GM23338 (cell line): ENCODE data around the gene TNNT1. TPM values are rescaled to one million over a fixed set of nuclear protein-coding genes. Genes with fewer than 3 reads are reported as not detected.

ENCODE experiments used
- ATAC-seq: fragments of 200-7000 bp; cut with Tn5 transposase; 3 replicates; pipeline ENCODE4 v1.9.1; 2020
- DNase-seq: peaks from one replicate; pipeline ENCODE4 v3.0.0-alpha.2; 2015; ENCODE audit warnings: low spot score
- H2AFZ ChIP-seq: fragments of 200-600 bp; sonication (generic); 2 replicates; pipeline ENCODE4 v1.8.0; 2016; ENCODE audit warnings: antibody characterized with exemption, mild to moderate bottlenecking, moderate library complexity
- H3F3A ChIP-seq: fragments of 200-600 bp; sonication (generic); replicated peaks from 2 replicates; pipeline ENCODE4 v1.8.0; 2017; ENCODE audit warnings: antibody characterized with exemption, mixed run types, low read depth
- H3K27ac ChIP-seq: fragments of 200-600 bp; sonication (generic); 2 replicates; pipeline ENCODE4 v1.6.1; 2016; ENCODE audit warnings: low read depth
- H3K27me3 ChIP-seq: fragments of 200-600 bp; sonication (generic); 2 replicates; pipeline ENCODE4 v1.8.0; 2016; ENCODE audit warnings: mild to moderate bottlenecking, mixed run types, moderate library complexity; ENCODE audit not compliant: insufficient read depth
- H3K36me3 ChIP-seq: fragments of 200-600 bp; sonication (generic); 2 replicates; pipeline ENCODE4 v1.8.0; 2016; ENCODE audit warnings: mild to moderate bottlenecking; ENCODE audit not compliant: insufficient read depth
- H3K4me1 ChIP-seq: fragments of 200-600 bp; sonication (generic); 2 replicates; pipeline ENCODE4 v1.8.0; 2016; ENCODE audit warnings: mild to moderate bottlenecking, moderate library complexity; ENCODE audit not compliant: insufficient read depth
- H3K4me2 ChIP-seq: fragments of 200-600 bp; sonication (generic); 2 replicates; pipeline ENCODE4 v1.7.1; 2017; ENCODE audit warnings: mixed run types
- H3K4me3 ChIP-seq: fragments of 200-600 bp; sonication (generic); 2 replicates; pipeline ENCODE4 v1.6.1; 2016; ENCODE audit warnings: mixed run types
- H3K79me2 ChIP-seq: fragments of 200-600 bp; sonication (generic); replicated peaks from 2 replicates; pipeline ENCODE4 v1.8.0; 2017; ENCODE audit warnings: mild to moderate bottlenecking; ENCODE audit not compliant: insufficient read depth
- H3K9me2 ChIP-seq: fragments of 200-600 bp; sonication (generic); 2 replicates; pipeline ENCODE4 v1.8.0; 2017; ENCODE audit not compliant: insufficient read depth
- H4K20me1 ChIP-seq: fragments of 200-600 bp; sonication (generic); replicated peaks from 2 replicates; pipeline ENCODE4 v1.8.0; 2017; ENCODE audit warnings: mild to moderate bottlenecking; ENCODE audit not compliant: insufficient read depth
- H3K27ac Mint-ChIP-seq: 2 replicates; pipeline ENCODE4 v1.8.0; 2020; ENCODE audit warnings: inconsistent platforms, mild to moderate bottlenecking, moderate library complexity, mixed read lengths
- H3K27me3 Mint-ChIP-seq: 3 replicates; pipeline ENCODE4 v1.8.0; 2022; ENCODE audit warnings: low read depth, mild to moderate bottlenecking, moderate library complexity, mixed read lengths, inconsistent platforms; ENCODE audit not compliant: insufficient read depth, poor library complexity
- H3K36me3 Mint-ChIP-seq: 3 replicates; pipeline ENCODE4 v1.8.0; 2021; ENCODE audit warnings: low read depth, mild to moderate bottlenecking, inconsistent platforms, moderate library complexity, mixed read lengths
- H3K4me1 Mint-ChIP-seq: 3 replicates; pipeline ENCODE4 v1.8.0; 2020; ENCODE audit warnings: mild to moderate bottlenecking, inconsistent platforms, mixed read lengths
- H3K4me3 Mint-ChIP-seq: 3 replicates; pipeline ENCODE4 v1.8.0; 2021; ENCODE audit warnings: moderate library complexity, mild to moderate bottlenecking, inconsistent platforms, mixed read lengths
- H3K9me3 Mint-ChIP-seq: 3 replicates; pipeline ENCODE4 v1.8.0; 2020; ENCODE audit warnings: moderate library complexity, mild to moderate bottlenecking, inconsistent platforms, mixed read lengths
- ETS1 ChIP-seq: IDR thresholded peaks from 2 replicates; pipeline ENCODE4 v1.6.1; 2016; ENCODE audit warnings: antibody characterized with exemption
- EZH2 ChIP-seq: fragments of 200-600 bp; sonication (generic); IDR thresholded peaks from one replicate; pipeline ENCODE4 v1.8.0; 2017; ENCODE audit warnings: antibody characterized with exemption, mild to moderate bottlenecking, low read depth; ENCODE audit not compliant: unreplicated experiment
- EZH2phosphoT487 ChIP-seq: fragments of 200-600 bp; sonication (generic); IDR thresholded peaks from one replicate; pipeline ENCODE4 v1.8.1; 2018; ENCODE audit warnings: antibody characterized with exemption; ENCODE audit not compliant: unreplicated experiment
- JUNB ChIP-seq: IDR thresholded peaks from one replicate; pipeline ENCODE4 v1.6.1; 2016; ENCODE audit warnings: antibody characterized with exemption; ENCODE audit not compliant: unreplicated experiment
- NANOG ChIP-seq: IDR thresholded peaks from 2 replicates; pipeline ENCODE4 v1.6.1; 2016; ENCODE audit warnings: antibody characterized with exemption, borderline replicate concordance
- REST ChIP-seq: IDR thresholded peaks from one replicate; pipeline ENCODE4 v1.6.1; 2018; ENCODE audit warnings: antibody characterized with exemption; ENCODE audit not compliant: unreplicated experiment
- STAT1 ChIP-seq: IDR thresholded peaks from one replicate; pipeline ENCODE4 v1.6.1; 2016; ENCODE audit warnings: antibody characterized with exemption; ENCODE audit not compliant: unreplicated experiment
- ZNF331 ChIP-seq: fragments of 250-450 bp; sonication (Bioruptor Pico); IDR thresholded peaks from 2 replicates; pipeline ENCODE4 v1.5.0; 2020; ENCODE audit warnings: low read depth, mild to moderate bottlenecking, moderate library complexity
- ZNF462 ChIP-seq: fragments of 250-450 bp; sonication (Bioruptor Pico); IDR thresholded peaks from 2 replicates; pipeline ENCODE4 v1.5.0; 2020; ENCODE audit warnings: mild to moderate bottlenecking, moderate library complexity
- polyA plus RNA-seq: library from polyadenylated mRNA; unstranded; fragments of >200 nt; fragmentation: Nextera tagmentation; extraction: Ambion mirVana; gene quantifications from 2 replicates; pipeline ENCODE4 v1.2.1, GENCODE V29; 2016
- total RNA-seq: library from RNA; depleted of rRNA; stranded (reverse); fragments of >200 nt; shearing (Covaris generic); gene quantifications from 2 replicates; pipeline ENCODE4 v1.2.3, GENCODE V29; 2014

TNNT1 gene
- total and polyA plus RNA-seq, 2 experiments from 2014 or later, result 59.3 to 150 TPM

- H2AFZ ChIP-seq, result no peak overlapping the region
- H3K79me2 ChIP-seq, result no peaks in the 10 kb centered on the region
- ATAC-seq (no peak), DNase-seq (no peak)
- Mint-ChIP-seq H3K36me3 (peaks cover 14% of the 10 kb centered on the region; the same call in 2 of the 3 replicates), H3K4me1 (peaks cover 6% of the 10 kb centered on the region; the same call in 2 of the 3 replicates), H3K27me3 (peaks cover 9% of the 10 kb centered on the region), H3K27ac (no peak overlapping the region), H3K4me3 (no peak overlapping the region), H3K9me3 (no peaks in the 10 kb centered on the region; the same call in 2 of the 3 replicates)
- H3K9me2 ChIP-seq, result no peaks in the 10 kb centered on the region
- H3K4me1 ChIP-seq, result no peaks in the 10 kb centered on the region; the same call in 1 of the 2 replicates
- peaks cover 11% of the 10 kb centered on the region; the same call in 1 of the 2 replicates for H4K20me1 ChIP-seq
- H3K27ac ChIP-seq, result no peak overlapping the region
- no peak overlapping the region for H3K4me3 ChIP-seq
- no peaks in the 10 kb centered on the region for H3K27me3 ChIP-seq
- H3F3A ChIP-seq, result no peaks in the 10 kb centered on the region
- no peak overlapping the region for H3K4me2 ChIP-seq
- TF ChIP-seq REST (no peak), EZH2phosphoT487 (no peak), JUNB (no peak), ETS1 (no peak), NANOG (no peak), STAT1 (no peak), ZNF462 (no peak), EZH2 (no peak), ZNF331 (CRISPR knock-in tag) (no peak)
- peaks cover 4% of the 10 kb centered on the region for H3K36me3 ChIP-seq
These were observed 47.7 kb downstream of the TNNT1 start for GRCh38 chr19:55101261-55101660.
